HG03159 (cell line): ENCODE data around the gene RYR2.
"Not testable (repeated sequence)": the region's sequence is repeated elsewhere in the genome, so short reads cannot be mapped to it uniquely, and the experiment has no call there.

Source experiments
- ATAC-seq: cut with Tn5 transposase; IDR thresholded peaks from one replicate; pipeline ENCODE4 v1.9.1; 2021; ENCODE audit warnings: mild to moderate bottlenecking, moderate library complexity; ENCODE audit not compliant: unreplicated experiment

The RYR2 gene

GRCh38 chr1:237247442-237247841 is 205.5 kb downstream of the RYR2 start:
- no peak for ATAC-seq

DNA sequence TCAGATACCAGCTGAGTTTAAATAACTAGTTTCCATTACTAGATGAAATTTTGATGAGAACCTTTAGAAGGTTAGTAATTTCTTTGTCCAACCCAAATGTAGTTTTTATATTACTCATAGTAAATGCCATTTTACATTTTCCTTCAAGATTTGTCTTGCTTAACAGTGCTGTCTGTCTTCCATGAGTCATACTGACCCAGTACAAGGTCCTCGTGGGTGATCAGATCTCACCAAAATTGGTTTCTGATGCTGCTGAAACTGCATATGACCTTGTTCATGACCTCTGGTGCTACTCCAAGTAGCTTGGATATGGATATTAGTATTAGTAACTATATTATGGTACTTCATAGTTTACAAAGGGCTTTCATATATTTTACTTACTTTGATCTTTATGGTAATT is 207.1 kb downstream of the RYR2 start:
- ATAC-seq = no peak

- ATAC-seq = no peak
Measured at GRCh38 chr1:237250055-237250454, 208.1 kb downstream of the RYR2 start.

DNA sequence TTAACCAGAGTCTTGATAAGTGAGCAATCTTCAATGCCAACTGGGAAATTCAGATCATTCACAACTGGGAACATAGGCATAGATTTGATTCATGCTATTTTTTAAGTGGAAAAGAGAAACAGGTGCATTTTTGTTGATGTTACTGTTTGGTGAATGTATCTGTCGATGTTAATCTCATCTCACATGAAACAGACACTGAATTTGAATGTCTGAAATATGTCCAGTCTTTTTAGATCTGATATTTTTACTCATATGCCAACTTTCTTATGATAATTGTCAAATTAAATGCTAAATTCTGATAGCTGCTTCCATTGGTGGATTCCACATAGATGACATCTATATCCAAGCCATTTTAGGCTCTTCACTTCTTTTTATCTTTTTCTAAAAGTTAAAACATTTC is 213.1 kb downstream of the RYR2 start:
- no peak for ATAC-seq

DNA sequence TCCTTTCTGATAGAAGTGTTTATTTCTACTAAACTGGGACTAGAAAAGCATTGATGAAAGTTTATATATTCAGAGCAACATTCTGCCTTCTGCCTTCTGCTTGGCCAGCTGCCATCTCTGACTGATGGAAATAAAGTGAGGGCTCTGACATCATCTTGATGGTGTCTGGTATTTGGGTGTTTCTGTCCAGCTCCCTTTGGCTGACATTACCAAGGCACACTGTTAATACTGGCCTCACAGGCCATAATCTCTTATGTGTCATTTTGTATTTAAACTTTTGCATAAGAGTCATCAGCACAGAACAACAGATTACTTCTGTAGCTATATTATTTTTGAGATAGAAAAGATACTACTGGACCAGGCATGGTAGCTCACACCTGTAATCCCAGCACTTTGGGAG is 216.9 kb downstream of the RYR2 start:
- no peak for ATAC-seq

- no peak for ATAC-seq
Measured at GRCh38 chr1:237261198-237261597, 219.2 kb downstream of the RYR2 start.

GRCh38 chr1:237267743-237268142 is 225.8 kb downstream of the RYR2 start:
- ATAC-seq = no peak

DNA sequence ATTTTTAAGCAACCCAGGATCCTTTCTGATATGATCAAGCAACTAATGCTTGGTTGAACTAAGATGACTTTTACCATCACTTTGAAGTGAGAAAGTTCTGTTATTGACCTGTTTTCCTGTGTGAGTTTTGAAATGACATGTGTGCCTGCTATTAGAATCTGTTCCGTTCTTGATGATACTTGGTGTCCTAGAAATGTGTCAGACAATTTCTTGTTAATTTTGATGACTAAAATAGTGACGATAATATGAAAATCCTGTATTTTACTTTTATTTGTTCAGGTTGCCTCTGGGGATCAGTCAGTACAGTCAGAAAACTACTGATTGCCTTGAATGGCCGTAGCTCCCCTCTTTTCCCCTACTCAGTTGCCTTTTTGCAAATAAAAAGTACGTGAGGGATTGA is 228.0 kb downstream of the RYR2 start:
- ATAC-seq = no peak

- ATAC-seq = no peak
Measured at GRCh38 chr1:237270353-237270752, 228.4 kb downstream of the RYR2 start.

DNA sequence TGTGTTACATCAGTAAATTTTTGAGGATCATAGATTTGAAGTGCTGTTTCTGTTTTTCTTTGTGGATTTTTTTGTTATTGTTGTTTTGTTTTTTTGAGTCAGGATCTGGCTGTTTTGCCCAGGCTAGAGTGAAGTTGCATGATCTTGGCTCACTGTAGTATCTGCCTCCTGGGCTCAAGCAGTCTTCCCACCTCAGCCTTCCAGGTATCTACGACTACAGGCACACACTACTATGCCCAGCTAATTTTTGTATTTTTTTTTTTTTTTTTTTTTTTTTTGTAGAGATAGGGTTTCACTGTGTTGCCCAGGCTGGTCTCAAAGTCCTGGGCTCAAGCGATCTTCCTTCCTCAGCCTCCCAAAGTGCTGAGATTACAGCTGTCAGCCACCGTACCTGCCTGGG is 236.0 kb downstream of the RYR2 start:
- not testable (repeated sequence) for ATAC-seq

DNA sequence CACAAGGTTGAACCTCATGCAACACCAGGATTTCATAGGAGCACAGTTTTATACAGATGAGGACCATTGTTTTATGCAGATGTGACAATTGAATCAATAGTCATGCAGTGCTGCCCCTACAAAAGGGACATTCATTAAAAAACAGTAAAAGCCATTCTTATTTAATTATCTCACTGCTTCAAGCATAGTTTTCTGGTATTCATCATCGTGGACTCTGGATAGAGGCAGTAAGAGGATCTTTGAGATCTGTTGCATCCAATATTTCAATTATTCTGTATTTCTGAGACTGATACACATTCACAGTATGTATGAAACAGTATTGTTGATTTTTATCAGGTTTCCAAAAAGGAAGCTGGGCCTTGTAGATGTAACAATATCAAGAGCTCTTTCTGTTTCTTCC is 237.6 kb downstream of the RYR2 start:
- ATAC-seq = no peak

- no peak for ATAC-seq
Measured at GRCh38 chr1:237281481-237281880, 239.5 kb downstream of the RYR2 start.

GRCh38 chr1:237282208-237282783 is 240.3 kb downstream of the RYR2 start:
- no peak for ATAC-seq

DNA sequence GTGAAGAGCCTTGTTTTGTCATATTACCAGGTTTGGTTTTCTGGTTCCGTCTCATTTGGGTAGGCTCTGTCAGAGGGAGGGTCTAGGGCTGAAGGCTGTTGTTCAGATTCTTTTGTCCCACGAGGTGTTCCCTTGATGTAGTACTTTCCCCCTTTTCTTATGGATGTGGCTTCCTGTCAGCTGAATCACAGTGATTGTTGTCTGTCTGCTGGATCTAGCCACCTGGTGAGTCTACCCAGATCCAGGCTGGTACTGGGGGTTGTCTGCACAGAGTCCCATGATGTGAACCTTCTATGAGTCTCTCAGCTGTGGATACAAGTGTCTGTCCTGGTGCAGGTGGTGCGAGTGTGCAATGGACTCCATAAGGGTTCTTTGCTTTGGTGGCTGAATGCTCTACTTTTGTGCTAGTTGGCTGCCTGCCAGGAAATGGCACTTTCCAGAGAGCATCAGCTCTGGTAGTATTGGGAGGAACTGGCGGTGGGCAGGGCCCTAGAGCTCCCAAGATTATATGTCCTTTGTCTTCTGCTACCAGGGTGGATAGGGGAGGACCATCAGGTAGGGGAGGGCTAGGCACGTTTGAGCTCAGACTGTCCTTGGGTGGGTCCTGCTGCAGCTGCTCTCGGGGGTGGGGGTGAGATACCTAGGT is 246.0 kb downstream of the RYR2 start:
- no peak for ATAC-seq

GRCh38 chr1:237293804-237294203 is 251.8 kb downstream of the RYR2 start:
- ATAC-seq = no peak

DNA sequence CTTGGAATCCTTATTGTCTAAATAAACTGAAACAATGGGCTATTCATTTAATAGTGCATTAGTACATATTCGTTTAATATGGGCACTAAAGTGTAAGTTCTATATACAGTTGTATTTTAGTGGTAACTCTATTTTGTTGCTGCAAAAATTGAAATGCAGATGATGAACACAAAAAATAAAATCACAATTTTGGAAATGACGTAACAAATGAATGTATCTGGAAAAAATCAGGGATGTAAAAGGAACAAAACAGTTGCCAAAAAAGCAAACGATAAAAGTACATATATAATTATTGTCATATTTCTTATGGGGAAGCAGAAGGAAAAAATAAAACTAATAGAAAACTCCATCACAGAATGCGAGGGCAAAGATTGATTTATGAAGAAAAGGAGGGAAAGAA is 254.9 kb downstream of the RYR2 start:
- no peak for ATAC-seq

- ATAC-seq = no peak
Measured at GRCh38 chr1:237300642-237301041, 258.7 kb downstream of the RYR2 start.

DNA sequence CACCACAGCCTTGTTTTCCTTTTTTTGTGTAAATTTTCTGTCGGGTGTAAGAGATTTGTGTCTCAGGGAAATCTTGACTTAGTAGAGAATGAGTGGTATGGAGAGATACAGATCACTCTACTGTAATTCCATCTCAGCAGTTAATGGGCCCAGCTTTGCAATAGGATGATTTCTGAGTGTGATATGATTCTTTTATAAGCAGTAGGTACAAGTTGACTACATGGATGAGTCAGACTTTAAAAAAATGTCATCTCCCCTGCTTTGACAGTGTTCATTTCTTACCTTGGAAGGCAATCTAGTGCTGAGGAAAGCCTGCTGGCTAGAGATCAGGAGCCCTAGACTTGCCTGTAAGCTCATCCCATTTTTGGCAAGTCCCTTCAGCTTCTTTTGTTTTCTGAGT is 261.9 kb downstream of the RYR2 start:
- no peak for ATAC-seq

DNA sequence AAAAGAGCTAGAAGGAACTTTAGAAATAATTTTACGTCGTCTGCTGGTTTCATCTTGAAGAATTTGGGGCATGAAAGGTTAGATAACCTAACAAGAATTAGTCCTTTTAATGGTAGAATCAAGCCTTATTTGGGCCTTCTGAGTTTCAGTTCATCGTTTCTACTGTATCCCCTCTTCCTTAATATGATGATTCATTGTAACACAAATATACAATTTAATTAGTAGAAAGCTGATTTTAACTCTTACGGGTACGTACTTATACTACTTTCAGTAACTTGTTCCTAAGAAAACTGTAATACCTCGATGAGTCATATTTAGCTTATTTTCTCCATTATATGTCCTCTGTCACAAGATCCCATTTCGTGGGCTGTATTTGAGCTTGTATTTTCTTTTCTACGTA is 264.7 kb downstream of the RYR2 start:
- ATAC-seq = no peak

DNA sequence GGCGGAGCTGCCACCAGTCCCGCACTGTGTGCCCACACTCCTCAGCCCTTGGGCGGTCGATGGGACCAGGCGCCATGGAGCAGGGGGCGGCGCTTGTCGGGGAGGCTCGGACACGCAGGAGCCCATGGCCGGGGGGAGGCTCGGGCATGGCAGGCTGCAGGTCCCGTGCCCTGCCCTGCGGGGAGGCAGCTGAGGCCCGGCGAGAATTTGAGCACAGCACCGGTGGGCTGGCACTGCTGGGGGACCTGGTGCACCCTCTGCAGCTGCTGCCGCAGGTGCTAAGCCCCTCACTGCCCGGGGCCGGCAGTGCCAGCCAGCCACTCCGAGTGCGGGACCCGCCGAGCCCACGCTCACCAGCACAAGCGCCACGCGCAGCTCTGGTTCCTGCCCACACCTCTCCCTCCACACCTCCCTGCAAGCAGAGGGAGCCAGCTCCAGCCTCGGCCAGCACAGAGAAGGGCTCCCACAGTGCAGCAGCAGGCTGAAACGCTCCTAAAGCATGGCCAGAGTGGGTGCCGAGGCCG is 267.7 kb downstream of the RYR2 start:
- ATAC-seq = no peak

GRCh38 chr1:237316352-237316751 is 274.4 kb downstream of the RYR2 start:
- no peak for ATAC-seq

DNA sequence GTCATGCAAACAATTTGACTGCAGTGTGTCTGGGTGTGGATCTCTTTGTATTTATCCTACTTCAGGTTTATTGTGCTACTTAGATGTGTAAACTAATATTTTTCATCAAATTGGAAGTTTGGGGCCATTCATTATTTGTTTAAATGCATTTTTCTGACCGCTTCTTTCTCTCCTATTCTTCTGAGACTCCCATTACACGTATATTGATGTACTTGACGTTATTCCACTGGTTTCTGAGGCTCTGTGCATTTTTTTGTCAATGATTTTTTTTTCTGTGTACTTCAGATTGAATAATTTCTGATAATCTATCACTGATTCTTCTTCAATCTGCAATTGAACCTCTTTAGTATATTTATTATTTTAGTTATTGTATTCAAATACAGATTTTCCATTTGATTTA is 276.8 kb downstream of the RYR2 start:
- ATAC-seq = no peak

- no peak for ATAC-seq
Measured at GRCh38 chr1:237320890-237321289, 278.9 kb downstream of the RYR2 start.
